HepG2 (cell line): ENCODE results near the gene TMEM233. TPM values are rescaled to one million over a fixed set of nuclear protein-coding genes. Genes with fewer than 3 reads are reported as not detected.

ENCODE experiments used
- ATAC-seq: fragments of 200-7000 bp; cut with Tn5 transposase; 3 replicates; pipeline ENCODE4 v1.9.1; 2020; ENCODE audit warnings: mild to moderate bottlenecking, moderate library complexity
- BruUV-seq: library from RNA; stranded (reverse); fragments of 400-500 nt; replicated peaks from 2 replicates; lab custom pipeline; 2021; lab: Mats Ljungman, UMichigan
- CTCF ChIA-PET: fragments of 300-600 bp; formaldehyde crosslinking; extraction: SDS; loops from one replicate; lab custom pipeline; 2021; ENCODE audit warnings: low total read pairs, inconsistent platforms, low intra/inter-chr PET ratio; lab: Yijun Ruan, JAX
- POLR2A ChIA-PET: fragments of 350-600 bp; sonication (Branson Sonifier 250); formaldehyde crosslinking; loops from one replicate; lab custom pipeline; 2020; ENCODE audit warnings: antibody characterized with exemption, inconsistent platforms; lab: Yijun Ruan, JAX
- DNase-seq: peaks from one replicate; pipeline ENCODE4 v3.0.0-alpha.2; 2015; ENCODE audit warnings: low spot score
- FAIRE-seq: peaks from 3 replicates; lab custom pipeline; 2011; peaks lifted over from hg19 to GRCh38; lab: Jason Lieb, UNC
- H2AFZ ChIP-seq: one replicate; pipeline ENCODE4 v1.6.1; 2011; ENCODE audit warnings: low read length, inconsistent platforms
- H3K27ac ChIP-seq: fragments of 300-600 bp; 3 replicates; pipeline ENCODE4 v1.8.0; 2011; ENCODE audit warnings: mixed run types, mild to moderate bottlenecking, mixed read lengths, low read length, inconsistent platforms; ENCODE audit not compliant: insufficient read depth; ENCODE audit errors: extremely low read length
- H3K27me3 ChIP-seq, 2 experiments: fragments of 200-600 bp in 1 of 2; 2 replicates in 1 of 2; 3 replicates in 1 of 2; pipeline versions ENCODE4 v1.6.0 to v1.8.0; 2011; ENCODE audit warnings: low read length in 2 of 2, mild to moderate bottlenecking in 2 of 2, moderate library complexity in 2 of 2, inconsistent platforms in 1 of 2; ENCODE audit not compliant: insufficient read depth in 2 of 2, control insufficient read depth in 1 of 2
- H3K36me3 ChIP-seq, 2 experiments: fragments of 200-600 bp in 1 of 2; replicated peaks in 1 of 2; 2 replicates in 1 of 2; 3 replicates in 1 of 2; pipeline versions ENCODE4 v1.5.1 to v1.8.0; 2011; ENCODE audit warnings: low read length in 2 of 2, inconsistent platforms in 1 of 2; ENCODE audit not compliant: insufficient read depth in 2 of 2, control insufficient read depth in 1 of 2
- H3K4me1 ChIP-seq: 2 replicates; pipeline ENCODE4 v1.5.1; 2012; ENCODE audit warnings: low read length, inconsistent platforms; ENCODE audit not compliant: insufficient read depth
- H3K4me2 ChIP-seq: 2 replicates; pipeline ENCODE4 v1.6.0; 2011; ENCODE audit warnings: low read depth, low read length, inconsistent platforms
- H3K4me3 ChIP-seq, 3 experiments: fragments of 200-600 bp in 1 of 3; sonication (generic), shearing (Covaris generic) in 1 of 3; replicated peaks in 1 of 3; 2 replicates each; pipeline ENCODE4 v1.5.1; 2011 to 2016; ENCODE audit warnings: low read length in 3 of 3, inconsistent platforms in 2 of 3, low read depth in 2 of 3, mild to moderate bottlenecking in 2 of 3, control low read depth in 1 of 3, mixed read lengths in 1 of 3; ENCODE audit not compliant: insufficient read depth in 1 of 3
- H3K79me2 ChIP-seq: one replicate; pipeline ENCODE4 v1.6.1; 2011; ENCODE audit warnings: low read length, inconsistent platforms; ENCODE audit not compliant: insufficient read depth
- H3K9ac ChIP-seq: 2 replicates; pipeline ENCODE4 v1.6.0; 2011; ENCODE audit warnings: mild to moderate bottlenecking, low read depth, low read length, inconsistent platforms; ENCODE audit not compliant: insufficient read depth
- H3K9me3 ChIP-seq: 2 replicates; pipeline ENCODE4 v1.5.1; 2012; ENCODE audit warnings: mild to moderate bottlenecking, low read length
- H4K20me1 ChIP-seq: 2 replicates; pipeline ENCODE4 v1.6.0; 2011; ENCODE audit warnings: inconsistent platforms, mild to moderate bottlenecking, low read length, moderate library complexity; ENCODE audit not compliant: insufficient read depth
- DZIP1 ChIP-seq: sonication (generic); formaldehyde crosslinking; IDR thresholded peaks from 2 replicates; pipeline ENCODE4 v1.5.0; 2020; ENCODE audit warnings: mild to moderate bottlenecking, missing genetic modification reagents
- EZH2 ChIP-seq: conservative IDR thresholded peaks from 2 replicates; pipeline ENCODE4 v1.6.1; 2012; ENCODE audit warnings: mild to moderate bottlenecking, low read depth, low read length, moderate library complexity
- FOXM1 ChIP-seq: sonication (generic); formaldehyde crosslinking; IDR thresholded peaks from 2 replicates; pipeline ENCODE4 v1.5.0; 2020; ENCODE audit warnings: missing genetic modification reagents
- KLF13 ChIP-seq: sonication (generic); formaldehyde crosslinking; IDR thresholded peaks from 2 replicates; pipeline ENCODE4 v1.4.0; 2020; ENCODE audit warnings: mild to moderate bottlenecking, missing genetic modification reagents
- TMF1 ChIP-seq: sonication (generic); formaldehyde crosslinking; IDR thresholded peaks from 2 replicates; pipeline ENCODE4 v1.8.1; 2022; ENCODE audit warnings: low read depth, missing genetic modification reagents
- WGBS: methylation state at CpG from one replicate; pipeline ENCODE4 v1.1.6; 2017; ENCODE audit warnings: low lambda C conversion rate; 5-methylcytosine and 5-hydroxymethylcytosine counted together
- in situ Hi-C: cut with HindIII; loops from 2 replicates; pipeline ENCODE4 v1.10.0; 2017; ENCODE audit warnings: low pct_unique_long_range_greater_than_20kb; ENCODE audit not compliant: extremely low pct_ligation_motif_present
- intact Hi-C: fragments of 100-400 bp; cut with micrococcal nuclease; formaldehyde crosslinking; loops from one replicate; pipeline ENCODE4 v1.10.0; 2022; ENCODE audit not compliant: unreplicated experiment
- polyA plus RNA-seq, 8 experiments: library from polyadenylated mRNA; depleted of rRNA in 3 of 8; stranded (reverse) in 7 of 8; unstranded in 1 of 8; fragments of >200 nt; fragmentation: Illumina TruSeq in 4 of 8; extraction: Trizol in 4 of 8; gene quantifications; 2 replicates each; pipeline versions ENCODE4 v1.2.1 to v1.2.3, GENCODE V29; 2011 to 2016; ENCODE audit warnings: low read depth in 4 of 8, missing spikeins in 1 of 8, mixed read lengths in 1 of 8; ENCODE audit not compliant: insufficient read depth in 1 of 8
- total RNA-seq, 5 experiments: library from RNA; depleted of rRNA; stranded (reverse); fragments of >200 nt; fragmentation: Illumina TruSeq; extraction: Trizol; gene quantifications; 2 replicates each; pipeline ENCODE4 v1.2.3, GENCODE V29; 2016; ENCODE audit warnings: low read depth in 1 of 5
- TF ChIP-seq, protein P1 (sequence below): sonication (generic); formaldehyde crosslinking; IDR thresholded peaks from 2 replicates; pipeline ENCODE4 v1.4.0; 2020; ENCODE audit warnings: missing genetic modification reagents, borderline replicate concordance

TMEM233 gene
- total and polyA plus RNA-seq, 2 of the 13 experiments (the other 11 are each of a cell fraction or from before 2014, with no cell fraction given) = 0.03 TPM; not detected in 1

DNA sequence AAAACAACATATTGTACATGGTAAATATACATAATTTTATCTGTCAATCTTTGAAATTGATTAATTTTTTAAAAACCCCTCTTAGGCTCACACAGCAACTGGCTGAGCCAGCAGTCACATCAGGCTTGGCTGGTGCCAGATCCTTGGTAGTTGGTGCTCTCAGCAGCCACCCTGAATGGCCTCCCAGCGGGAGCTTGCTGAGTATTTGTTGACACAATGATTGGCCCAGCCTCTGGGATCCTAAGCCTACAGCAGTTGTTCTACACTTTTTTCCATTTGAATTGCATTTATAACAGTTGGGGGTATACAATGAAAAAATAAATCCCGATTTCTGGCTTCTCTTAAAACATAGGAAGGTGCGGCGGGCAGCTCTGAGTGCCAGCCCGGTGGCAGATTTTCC is 85.5 kb downstream of the TMEM233 start:
- DNase-seq = no peak
- no peak overlapping the region for H3K9ac ChIP-seq
- H3K79me2 ChIP-seq = no peaks in the 10 kb centered on the region
- no peak overlapping the region for H3K4me3 ChIP-seq
- intact Hi-C loops (no loop called here), in situ Hi-C loops (no loop called here)
- CTCF ChIA-PET = no interaction called here
- 0 out of 2 replicates have a peak, but pooled peaks cover 2% of the 10 kb centered on the region for H4K20me1 ChIP-seq
- H3K4me2 ChIP-seq = no peak overlapping the region
- no peak for ATAC-seq
- H3K9me3 ChIP-seq = no peaks in the 10 kb centered on the region
- 86% methylated on average over 5 of the region's 5 CpGs for WGBS
- no peak for FAIRE-seq
- TF ChIP-seq, protein P1, sequence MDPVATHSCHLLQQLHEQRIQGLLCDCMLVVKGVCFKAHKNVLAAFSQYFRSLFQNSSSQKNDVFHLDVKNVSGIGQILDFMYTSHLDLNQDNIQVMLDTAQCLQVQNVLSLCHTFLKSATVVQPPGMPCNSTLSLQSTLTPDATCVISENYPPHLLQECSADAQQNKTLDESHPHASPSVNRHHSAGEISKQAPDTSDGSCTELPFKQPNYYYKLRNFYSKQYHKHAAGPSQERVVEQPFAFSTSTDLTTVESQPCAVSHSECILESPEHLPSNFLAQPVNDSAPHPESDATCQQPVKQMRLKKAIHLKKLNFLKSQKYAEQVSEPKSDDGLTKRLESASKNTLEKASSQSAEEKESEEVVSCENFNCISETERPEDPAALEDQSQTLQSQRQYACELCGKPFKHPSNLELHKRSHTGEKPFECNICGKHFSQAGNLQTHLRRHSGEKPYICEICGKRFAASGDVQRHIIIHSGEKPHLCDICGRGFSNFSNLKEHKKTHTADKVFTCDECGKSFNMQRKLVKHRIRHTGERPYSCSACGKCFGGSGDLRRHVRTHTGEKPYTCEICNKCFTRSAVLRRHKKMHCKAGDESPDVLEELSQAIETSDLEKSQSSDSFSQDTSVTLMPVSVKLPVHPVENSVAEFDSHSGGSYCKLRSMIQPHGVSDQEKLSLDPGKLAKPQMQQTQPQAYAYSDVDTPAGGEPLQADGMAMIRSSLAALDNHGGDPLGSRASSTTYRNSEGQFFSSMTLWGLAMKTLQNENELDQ (CRISPR knock-in tag) = no peak
- no peak for TF ChIP-seq DZIP1 (CRISPR knock-in tag)
- TF ChIP-seq TMF1 = no peak
- no peak for TF ChIP-seq FOXM1 (CRISPR knock-in tag)
- no peak for TF ChIP-seq EZH2
- no peak for TF ChIP-seq KLF13
- H3K4me1 ChIP-seq = peaks cover 60% of the 10 kb centered on the region
- no peak overlapping the region for H2AFZ ChIP-seq
- POLR2A ChIA-PET = no interaction called here
- no peak overlapping the region for H3K27ac ChIP-seq
- H3K27me3 ChIP-seq = no peaks in the 10 kb centered on the region
- BruUV-seq = no TSS peak
- H3K36me3 ChIP-seq = peaks cover 30 to 70% of the 10 kb centered on the region in 2 experiments
